Liver (tissue), 9 donors: Measurements from ENCODE around the gene NSMCE4A. TPM values are rescaled to one million over a fixed set of nuclear protein-coding genes. Genes with fewer than 3 reads are reported as not detected.
A peak's percentile ranks its signal among the peaks of the same experiment; 100 is the strongest.

ENCODE experiments used
- DNase-seq: peaks from one replicate; pipeline ENCODE4 v3.0.0-alpha.2; 2017; ENCODE audit warnings: low spot score
- H3K27ac ChIP-seq, 2 donors: one replicate each; pipeline ENCODE4 v1.7.0; 2013; ENCODE audit warnings: inconsistent platforms in 2 of 2, low read length in 2 of 2, control low read depth in 1 of 2, low read depth in 1 of 2, mild to moderate bottlenecking in 1 of 2
- H3K27me3 ChIP-seq, 4 donors: one replicate each; pipeline versions ENCODE4 v1.6.1 to v1.7.0; 2013; ENCODE audit warnings: low read length in 3 of 4, inconsistent platforms in 1 of 4, mild to moderate bottlenecking in 1 of 4, moderate library complexity in 1 of 4; ENCODE audit not compliant: control insufficient read depth in 4 of 4, insufficient read depth in 4 of 4
- H3K36me3 ChIP-seq, 4 donors: one replicate each; pipeline versions ENCODE4 v1.6.1 to v1.7.0; 2013; ENCODE audit warnings: low read length in 3 of 4, mild to moderate bottlenecking in 3 of 4, low read depth in 1 of 4, moderate library complexity in 1 of 4; ENCODE audit not compliant: control insufficient read depth in 4 of 4, insufficient read depth in 3 of 4
- H3K4me1 ChIP-seq, 4 donors: one replicate each; pipeline versions ENCODE4 v1.6.1 to v1.7.0; 2013; ENCODE audit warnings: low read length in 3 of 4, mild to moderate bottlenecking in 3 of 4, moderate library complexity in 1 of 4; ENCODE audit not compliant: control insufficient read depth in 4 of 4, insufficient read depth in 4 of 4
- H3K4me3 ChIP-seq, 3 donors: one replicate each; pipeline versions ENCODE4 v1.6.1 to v1.7.0; 2013; ENCODE audit warnings: low read length in 3 of 3, control low read depth in 1 of 3, low read depth in 1 of 3, mild to moderate bottlenecking in 1 of 3
- H3K9ac ChIP-seq, 2 donors: one replicate each; pipeline ENCODE4 v1.7.0; 2013; ENCODE audit warnings: low read length in 2 of 2, mild to moderate bottlenecking in 2 of 2, moderate library complexity in 2 of 2, control low read depth in 1 of 2, low read depth in 1 of 2
- H3K9me3 ChIP-seq, 4 donors: one replicate each; pipeline versions ENCODE4 v1.6.1 to v1.7.0; 2013; ENCODE audit warnings: low read length in 3 of 4; ENCODE audit not compliant: control insufficient read depth in 4 of 4
- EGR1 ChIP-seq, 2 donors: IDR thresholded peaks; 2 replicates each; pipeline ENCODE4 v1.6.1; 2016 to 2018; ENCODE audit warnings: antibody characterized with exemption in 2 of 2, low read depth in 2 of 2
- FOXA1 ChIP-seq: IDR thresholded peaks from 2 replicates; pipeline ENCODE4 v1.6.1; 2016; ENCODE audit warnings: antibody characterized with exemption
- FOXA2 ChIP-seq: IDR thresholded peaks from 2 replicates; pipeline ENCODE4 v1.6.1; 2016; ENCODE audit warnings: antibody characterized with exemption
- GABPA ChIP-seq, 2 donors: IDR thresholded peaks in 1 of 2; conservative IDR thresholded peaks in 1 of 2; 2 replicates each; pipeline ENCODE4 v1.6.1; 2016; ENCODE audit warnings: antibody characterized with exemption in 2 of 2, mild to moderate bottlenecking in 1 of 2, moderate library complexity in 1 of 2
- HNF4A ChIP-seq, 2 donors: conservative IDR thresholded peaks; 2 replicates each; pipeline ENCODE4 v1.6.1; 2016; ENCODE audit warnings: antibody characterized with exemption in 2 of 2, mild to moderate bottlenecking in 2 of 2
- HNF4G ChIP-seq: IDR thresholded peaks from 2 replicates; pipeline ENCODE4 v1.6.1; 2016; ENCODE audit warnings: antibody characterized with exemption
- JUND ChIP-seq, 2 donors: IDR thresholded peaks; 2 replicates each; pipeline ENCODE4 v1.6.1; 2016; ENCODE audit warnings: antibody characterized with exemption in 2 of 2
- NR2F2 ChIP-seq: IDR thresholded peaks from 2 replicates; pipeline ENCODE4 v1.6.1; 2016; ENCODE audit warnings: antibody characterized with exemption
- RAD21 ChIP-seq, 2 donors: IDR thresholded peaks; 2 replicates each; pipeline ENCODE4 v1.6.1; 2016; ENCODE audit warnings: antibody characterized with exemption in 2 of 2, mild to moderate bottlenecking in 2 of 2
- RXRA ChIP-seq, 2 donors: IDR thresholded peaks; 2 replicates each; pipeline ENCODE4 v1.6.1; 2017 to 2018; ENCODE audit warnings: antibody characterized with exemption in 2 of 2, mild to moderate bottlenecking in 1 of 2
- SP1 ChIP-seq: IDR thresholded peaks from 2 replicates; pipeline ENCODE4 v1.6.1; 2018; ENCODE audit warnings: antibody characterized with exemption, mild to moderate bottlenecking
- TAF1 ChIP-seq: conservative IDR thresholded peaks from 2 replicates; pipeline ENCODE4 v1.6.1; 2016; ENCODE audit warnings: antibody characterized with exemption, mild to moderate bottlenecking
- YY1 ChIP-seq: IDR thresholded peaks from 2 replicates; pipeline ENCODE4 v1.6.1; 2016; ENCODE audit warnings: antibody characterized with exemption, mild to moderate bottlenecking
- WGBS: extraction: QIAGEN DNeasy Blood & Tissue Kit; methylation state at CpG from one replicate; pipeline ENCODE4 v1.1.7; 2013; 5-methylcytosine and 5-hydroxymethylcytosine counted together
- polyA plus RNA-seq, 2 donors: library from polyadenylated mRNA; stranded (reverse) in 1 of 2; unstranded in 1 of 2; fragments of 200-250 nt in 1 of 2; fragments of >200 nt in 1 of 2; fragmentation: Nextera tagmentation in 1 of 2; extraction: Ambion mirVana in 1 of 2; gene quantifications; one replicate each; pipeline versions ENCODE4 v1.2.1 to v1.2.3, GENCODE V29; 2013 to 2015
- total RNA-seq, 2 donors: library from RNA; depleted of rRNA; stranded (reverse); fragments of >200 nt; gene quantifications; one replicate each; pipeline ENCODE4 v1.2.3, GENCODE V29; 2014
- TF ChIP-seq, protein P1 (sequence below): fragments of 150-350 bp; IDR thresholded peaks from 2 replicates; pipeline ENCODE4 v1.5.1; 2017; ENCODE audit warnings: improper control_type of control experiment, low read depth, low read length; ENCODE audit not compliant: missing input control
- TF ChIP-seq, protein P2 (sequence below): IDR thresholded peaks from 2 replicates; pipeline ENCODE4 v1.6.1; 2016; ENCODE audit warnings: antibody characterized with exemption, mild to moderate bottlenecking
- TF ChIP-seq, protein P3 (sequence below): IDR thresholded peaks from 2 replicates; pipeline ENCODE4 v1.6.1; 2016; ENCODE audit warnings: antibody characterized with exemption
- TF ChIP-seq, protein P4 (sequence below): IDR thresholded peaks from 2 replicates; pipeline ENCODE4 v1.6.1; 2016; ENCODE audit warnings: antibody characterized with exemption
- TF ChIP-seq, protein P5 (sequence below): IDR thresholded peaks from 2 replicates; pipeline ENCODE4 v1.6.1; 2016; ENCODE audit warnings: antibody characterized with exemption
- donor health status: healthy.
- donor health status: healthy.
- donor health status: healthy.
- donor health status: healthy.
- donor health status: healthy.

Gene NSMCE4A
- total and polyA plus RNA-seq, 4 donors = 16.8 to 46.5 (median 30.8) TPM

DNA sequence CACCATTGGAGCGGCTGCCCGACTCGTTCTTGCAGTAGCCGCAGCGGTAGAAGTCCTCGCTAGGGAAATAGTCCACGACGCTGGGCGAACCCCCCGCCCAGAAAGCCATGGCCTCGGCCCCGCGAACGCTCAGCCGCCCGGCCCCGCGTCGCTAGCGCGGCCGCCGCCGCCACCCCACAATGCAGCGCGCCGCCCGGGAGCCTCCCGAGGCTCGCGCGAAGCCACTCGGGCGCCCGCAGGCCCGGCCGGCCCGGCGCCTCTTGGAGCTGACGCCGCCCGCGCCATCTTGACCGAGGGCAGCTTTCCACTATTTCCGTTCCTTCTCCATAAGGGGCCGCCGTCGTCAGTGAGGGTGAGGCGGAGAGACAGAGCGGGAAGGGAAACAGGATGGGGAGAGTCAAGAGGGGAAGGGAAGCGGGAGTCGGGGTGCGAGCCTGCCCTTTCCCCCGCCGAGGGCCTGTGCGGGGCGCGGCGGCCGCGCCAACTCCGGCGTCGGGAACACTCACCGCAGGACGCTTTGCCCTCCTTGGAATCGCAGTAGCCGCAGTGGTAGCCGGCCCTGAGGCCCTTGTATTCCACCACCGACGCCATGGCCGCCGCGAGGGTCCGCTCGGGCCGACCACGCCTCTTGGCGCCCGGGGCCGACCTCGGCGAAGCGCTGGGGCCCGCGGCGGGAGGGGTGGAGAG lies 47.0 kb downstream of the NSMCE4A start, which contains the start of gene ATE1:
Gene ATE1 (minus strand): TSS at position 191 of the 687 bp plus-strand sequence. CDS start 82 bp downstream, at position 109.
- under 1% methylated on average over 87 of the region's 87 CpGs for WGBS
- no peak for TF ChIP-seq HNF4G
- TF ChIP-seq, protein P1, sequence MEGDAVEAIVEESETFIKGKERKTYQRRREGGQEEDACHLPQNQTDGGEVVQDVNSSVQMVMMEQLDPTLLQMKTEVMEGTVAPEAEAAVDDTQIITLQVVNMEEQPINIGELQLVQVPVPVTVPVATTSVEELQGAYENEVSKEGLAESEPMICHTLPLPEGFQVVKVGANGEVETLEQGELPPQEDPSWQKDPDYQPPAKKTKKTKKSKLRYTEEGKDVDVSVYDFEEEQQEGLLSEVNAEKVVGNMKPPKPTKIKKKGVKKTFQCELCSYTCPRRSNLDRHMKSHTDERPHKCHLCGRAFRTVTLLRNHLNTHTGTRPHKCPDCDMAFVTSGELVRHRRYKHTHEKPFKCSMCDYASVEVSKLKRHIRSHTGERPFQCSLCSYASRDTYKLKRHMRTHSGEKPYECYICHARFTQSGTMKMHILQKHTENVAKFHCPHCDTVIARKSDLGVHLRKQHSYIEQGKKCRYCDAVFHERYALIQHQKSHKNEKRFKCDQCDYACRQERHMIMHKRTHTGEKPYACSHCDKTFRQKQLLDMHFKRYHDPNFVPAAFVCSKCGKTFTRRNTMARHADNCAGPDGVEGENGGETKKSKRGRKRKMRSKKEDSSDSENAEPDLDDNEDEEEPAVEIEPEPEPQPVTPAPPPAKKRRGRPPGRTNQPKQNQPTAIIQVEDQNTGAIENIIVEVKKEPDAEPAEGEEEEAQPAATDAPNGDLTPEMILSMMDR = peak; percentile 5
- TF ChIP-seq HNF4A (conservative IDR thresholded peaks at IDR 0.05) = no peak
- TF ChIP-seq, protein P2, sequence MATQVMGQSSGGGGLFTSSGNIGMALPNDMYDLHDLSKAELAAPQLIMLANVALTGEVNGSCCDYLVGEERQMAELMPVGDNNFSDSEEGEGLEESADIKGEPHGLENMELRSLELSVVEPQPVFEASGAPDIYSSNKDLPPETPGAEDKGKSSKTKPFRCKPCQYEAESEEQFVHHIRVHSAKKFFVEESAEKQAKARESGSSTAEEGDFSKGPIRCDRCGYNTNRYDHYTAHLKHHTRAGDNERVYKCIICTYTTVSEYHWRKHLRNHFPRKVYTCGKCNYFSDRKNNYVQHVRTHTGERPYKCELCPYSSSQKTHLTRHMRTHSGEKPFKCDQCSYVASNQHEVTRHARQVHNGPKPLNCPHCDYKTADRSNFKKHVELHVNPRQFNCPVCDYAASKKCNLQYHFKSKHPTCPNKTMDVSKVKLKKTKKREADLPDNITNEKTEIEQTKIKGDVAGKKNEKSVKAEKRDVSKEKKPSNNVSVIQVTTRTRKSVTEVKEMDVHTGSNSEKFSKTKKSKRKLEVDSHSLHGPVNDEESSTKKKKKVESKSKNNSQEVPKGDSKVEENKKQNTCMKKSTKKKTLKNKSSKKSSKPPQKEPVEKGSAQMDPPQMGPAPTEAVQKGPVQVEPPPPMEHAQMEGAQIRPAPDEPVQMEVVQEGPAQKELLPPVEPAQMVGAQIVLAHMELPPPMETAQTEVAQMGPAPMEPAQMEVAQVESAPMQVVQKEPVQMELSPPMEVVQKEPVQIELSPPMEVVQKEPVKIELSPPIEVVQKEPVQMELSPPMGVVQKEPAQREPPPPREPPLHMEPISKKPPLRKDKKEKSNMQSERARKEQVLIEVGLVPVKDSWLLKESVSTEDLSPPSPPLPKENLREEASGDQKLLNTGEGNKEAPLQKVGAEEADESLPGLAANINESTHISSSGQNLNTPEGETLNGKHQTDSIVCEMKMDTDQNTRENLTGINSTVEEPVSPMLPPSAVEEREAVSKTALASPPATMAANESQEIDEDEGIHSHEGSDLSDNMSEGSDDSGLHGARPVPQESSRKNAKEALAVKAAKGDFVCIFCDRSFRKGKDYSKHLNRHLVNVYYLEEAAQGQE = peak; percentile 43
- peak in 1 of 2 donors; percentile 60 for TF ChIP-seq GABPA (IDR thresholded peaks at IDR 0.05 in 1 of 2, conservative IDR thresholded peaks at IDR 0.05 in 1 of 2)
- TF ChIP-seq SP1 = no peak
- no peak for TF ChIP-seq JUND (IDR thresholded peaks at IDR 0.05)
- TF ChIP-seq, protein P3, sequence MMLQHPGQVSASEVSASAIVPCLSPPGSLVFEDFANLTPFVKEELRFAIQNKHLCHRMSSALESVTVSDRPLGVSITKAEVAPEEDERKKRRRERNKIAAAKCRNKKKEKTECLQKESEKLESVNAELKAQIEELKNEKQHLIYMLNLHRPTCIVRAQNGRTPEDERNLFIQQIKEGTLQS = no peak
- TF ChIP-seq FOXA2 = no peak
- TF ChIP-seq, protein P4, sequence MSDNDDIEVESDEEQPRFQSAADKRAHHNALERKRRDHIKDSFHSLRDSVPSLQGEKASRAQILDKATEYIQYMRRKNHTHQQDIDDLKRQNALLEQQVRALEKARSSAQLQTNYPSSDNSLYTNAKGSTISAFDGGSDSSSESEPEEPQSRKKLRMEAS = no peak
- peak in 1 of 2 donors; percentile 41 for TF ChIP-seq RAD21 (IDR thresholded peaks at IDR 0.05)
- TF ChIP-seq FOXA1 = no peak
- TF ChIP-seq, protein P5, sequence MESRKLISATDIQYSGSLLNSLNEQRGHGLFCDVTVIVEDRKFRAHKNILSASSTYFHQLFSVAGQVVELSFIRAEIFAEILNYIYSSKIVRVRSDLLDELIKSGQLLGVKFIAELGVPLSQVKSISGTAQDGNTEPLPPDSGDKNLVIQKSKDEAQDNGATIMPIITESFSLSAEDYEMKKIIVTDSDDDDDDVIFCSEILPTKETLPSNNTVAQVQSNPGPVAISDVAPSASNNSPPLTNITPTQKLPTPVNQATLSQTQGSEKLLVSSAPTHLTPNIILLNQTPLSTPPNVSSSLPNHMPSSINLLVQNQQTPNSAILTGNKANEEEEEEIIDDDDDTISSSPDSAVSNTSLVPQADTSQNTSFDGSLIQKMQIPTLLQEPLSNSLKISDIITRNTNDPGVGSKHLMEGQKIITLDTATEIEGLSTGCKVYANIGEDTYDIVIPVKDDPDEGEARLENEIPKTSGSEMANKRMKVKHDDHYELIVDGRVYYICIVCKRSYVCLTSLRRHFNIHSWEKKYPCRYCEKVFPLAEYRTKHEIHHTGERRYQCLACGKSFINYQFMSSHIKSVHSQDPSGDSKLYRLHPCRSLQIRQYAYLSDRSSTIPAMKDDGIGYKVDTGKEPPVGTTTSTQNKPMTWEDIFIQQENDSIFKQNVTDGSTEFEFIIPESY = no peak
- TF ChIP-seq TAF1 = peak; percentile 89
- TF ChIP-seq YY1 = peak; percentile 97
- no peak for TF ChIP-seq NR2F2
- no peak for TF ChIP-seq EGR1 (IDR thresholded peaks at IDR 0.05; ENCODE audit: low read depth in 2 of 2)
- no peak for TF ChIP-seq RXRA (IDR thresholded peaks at IDR 0.05)

More for the DNA sequence above, 47.0 kb downstream of the NSMCE4A start, which contains the start of gene ATE1:
- peaks cover 0 to 21% (median 9%) of the 10 kb centered on the region in 4 donors for H3K4me1 ChIP-seq
- peak within 1 kb of the TSS; percentile 75 to 94 for H3K9ac ChIP-seq
- DNase-seq = peak; percentile 87
- H3K27ac ChIP-seq = peak within 1 kb of the TSS; percentile 90
- H3K36me3 ChIP-seq = peaks cover 0 to 6% (median 3%) of the 10 kb centered on the region in 4 donors
- no peaks in the 10 kb centered on the region for H3K27me3 ChIP-seq
- H3K4me3 ChIP-seq = peak within 1 kb of the TSS; percentile 89 to 95 (median 92)
- H3K9me3 ChIP-seq = no peaks in the 10 kb centered on the region
